HEK293 (cell line): Measurements from ENCODE around the gene C4orf54.

Experiments used
- CTCF ChIA-PET: fragments of 350-600 bp; formaldehyde crosslinking; extraction: SDS; loops from one replicate; lab custom pipeline; 2021; ENCODE audit warnings: antibody characterized with exemption; lab: Yijun Ruan, JAX
- POLR2A ChIA-PET: fragments of 300-600 bp; formaldehyde crosslinking; extraction: SDS; loops from one replicate; lab custom pipeline; 2020; ENCODE audit warnings: antibody characterized with exemption, inconsistent platforms; lab: Yijun Ruan, JAX
- H3K27ac ChIP-seq: fragments of 200-500 bp; sonication (Bioruptor generic); 2 replicates; pipeline ENCODE4 v1.5.1; 2014; ENCODE audit warnings: low read depth, low read length, control low read depth, inconsistent platforms; ENCODE audit errors: extremely low read depth
- H3K36me3 ChIP-seq, 2 experiments: fragments of 200-500 bp in 1 of 2; sonication (Bioruptor generic) in 1 of 2; 1 replicate in 1 of 2; 2 replicates in 1 of 2; pipeline ENCODE4 v1.5.1; 2014 to 2017; ENCODE audit warnings: inconsistent platforms in 2 of 2, low read length in 2 of 2; ENCODE audit not compliant: control insufficient read depth in 2 of 2, insufficient read depth in 1 of 2
- H3K4me1 ChIP-seq: fragments of 200-500 bp; sonication (Bioruptor generic); 2 replicates; pipeline ENCODE4 v1.5.1; 2014; ENCODE audit warnings: mild to moderate bottlenecking, low read length, inconsistent platforms; ENCODE audit not compliant: control insufficient read depth, insufficient read depth
- H3K4me3 ChIP-seq: 2 replicates; pipeline ENCODE4 v1.5.1; 2011; ENCODE audit warnings: low read depth, mild to moderate bottlenecking, control low read depth, low read length, moderate library complexity
- H3K9me3 ChIP-seq: fragments of 200-500 bp; sonication (Bioruptor generic); 2 replicates; pipeline ENCODE4 v1.5.1; 2014; ENCODE audit warnings: low read depth, low read length, inconsistent platforms; ENCODE audit not compliant: control insufficient read depth, insufficient read depth
- YY1 ChIP-seq: fragments of 450-650 bp; formaldehyde crosslinking; IDR thresholded peaks from 2 replicates; pipeline ENCODE4 v1.5.1; 2018; ENCODE audit warnings: missing biosample characterization, missing genetic modification characterization
- ZNF112 ChIP-seq: fragments of 450-650 bp; formaldehyde crosslinking; IDR thresholded peaks from 2 replicates; pipeline ENCODE4 v1.5.0; 2017; ENCODE audit warnings: missing biosample characterization, missing genetic modification characterization
- ZNF239 ChIP-seq: fragments of 450-650 bp; formaldehyde crosslinking; IDR thresholded peaks from 2 replicates; pipeline ENCODE4 v1.5.1; 2016; ENCODE audit warnings: missing biosample characterization, missing genetic modification characterization
- ZNF280C ChIP-seq: fragments of 450-650 bp; formaldehyde crosslinking; IDR thresholded peaks from 2 replicates; pipeline ENCODE4 v1.5.1; 2016; ENCODE audit warnings: missing biosample characterization, missing genetic modification characterization
- ZNF394 ChIP-seq: fragments of 450-650 bp; formaldehyde crosslinking; IDR thresholded peaks from 2 replicates; pipeline ENCODE4 v1.5.1; 2016; ENCODE audit warnings: missing biosample characterization, missing genetic modification characterization, mild to moderate bottlenecking, moderate library complexity, borderline replicate concordance
- ZNF473 ChIP-seq: fragments of 450-650 bp; formaldehyde crosslinking; IDR thresholded peaks from 2 replicates; pipeline ENCODE4 v1.5.1; 2017; ENCODE audit warnings: missing biosample characterization, missing genetic modification characterization
- ZNF488 ChIP-seq: fragments of 450-650 bp; formaldehyde crosslinking; IDR thresholded peaks from 2 replicates; pipeline ENCODE4 v1.5.1; 2016; ENCODE audit warnings: missing biosample characterization, missing genetic modification characterization
- ZNF518A ChIP-seq: fragments of 450-650 bp; formaldehyde crosslinking; conservative IDR thresholded peaks from 2 replicates; pipeline ENCODE4 v1.5.1; 2016; ENCODE audit warnings: low read depth, missing biosample characterization, missing genetic modification characterization
- ZNF626 ChIP-seq: fragments of 450-650 bp; sonication (Bioruptor Pico); formaldehyde crosslinking; IDR thresholded peaks from 2 replicates; pipeline ENCODE4 v1.5.1; 2018; ENCODE audit warnings: missing biosample characterization, missing genetic modification characterization, inconsistent platforms
- ZNF658 ChIP-seq: fragments of 450-650 bp; formaldehyde crosslinking; IDR thresholded peaks from 2 replicates; pipeline ENCODE4; 2016; ENCODE audit warnings: missing biosample characterization, missing genetic modification characterization
- TF ChIP-seq, protein P1 (sequence below): fragments of 450-650 bp; formaldehyde crosslinking; IDR thresholded peaks from 2 replicates; pipeline ENCODE4 v1.5.1; 2017; ENCODE audit warnings: missing biosample characterization, missing genetic modification characterization
- TF ChIP-seq, protein P2 (sequence below): fragments of 450-650 bp; formaldehyde crosslinking; IDR thresholded peaks from 2 replicates; pipeline ENCODE4 v1.5.1; 2016; ENCODE audit warnings: missing biosample characterization, missing genetic modification characterization, low read depth

The C4orf54 gene

GRCh38 chr4:99661907-99662306 is 4.3 kb upstream of the C4orf54 start:
- Histone ChIP-seq H3K4me1 (no peaks in the 10 kb centered on the region), H3K4me3 (no peak overlapping the region), H3K27ac (no peak overlapping the region), H3K36me3 (no peaks in the 10 kb centered on the region), H3K9me3 (no peaks in the 10 kb centered on the region)
- TF ChIP-seq ZNF518A (tag by site-specific recombination) = no peak
- TF ChIP-seq, protein P1, sequence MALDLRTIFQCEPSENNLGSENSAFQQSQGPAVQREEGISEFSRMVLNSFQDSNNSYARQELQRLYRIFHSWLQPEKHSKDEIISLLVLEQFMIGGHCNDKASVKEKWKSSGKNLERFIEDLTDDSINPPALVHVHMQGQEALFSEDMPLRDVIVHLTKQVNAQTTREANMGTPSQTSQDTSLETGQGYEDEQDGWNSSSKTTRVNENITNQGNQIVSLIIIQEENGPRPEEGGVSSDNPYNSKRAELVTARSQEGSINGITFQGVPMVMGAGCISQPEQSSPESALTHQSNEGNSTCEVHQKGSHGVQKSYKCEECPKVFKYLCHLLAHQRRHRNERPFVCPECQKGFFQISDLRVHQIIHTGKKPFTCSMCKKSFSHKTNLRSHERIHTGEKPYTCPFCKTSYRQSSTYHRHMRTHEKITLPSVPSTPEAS (tag by site-specific recombination) = no peak
- no peak for TF ChIP-seq ZNF112 (tag by site-specific recombination)
- TF ChIP-seq ZNF658 (tag by site-specific recombination) = no peak
- no peak for TF ChIP-seq ZNF394
- TF ChIP-seq ZNF239 (tag by site-specific recombination) = no peak
- TF ChIP-seq ZNF626 (tag by site-specific recombination) = no peak
- no peak for TF ChIP-seq YY1 (tag by site-specific recombination)
- TF ChIP-seq ZNF280C (tag by site-specific recombination) = no peak
- no peak for TF ChIP-seq ZNF488 (tag by site-specific recombination)
- CTCF ChIA-PET = no interaction called here
- POLR2A ChIA-PET = no interaction called here

DNA sequence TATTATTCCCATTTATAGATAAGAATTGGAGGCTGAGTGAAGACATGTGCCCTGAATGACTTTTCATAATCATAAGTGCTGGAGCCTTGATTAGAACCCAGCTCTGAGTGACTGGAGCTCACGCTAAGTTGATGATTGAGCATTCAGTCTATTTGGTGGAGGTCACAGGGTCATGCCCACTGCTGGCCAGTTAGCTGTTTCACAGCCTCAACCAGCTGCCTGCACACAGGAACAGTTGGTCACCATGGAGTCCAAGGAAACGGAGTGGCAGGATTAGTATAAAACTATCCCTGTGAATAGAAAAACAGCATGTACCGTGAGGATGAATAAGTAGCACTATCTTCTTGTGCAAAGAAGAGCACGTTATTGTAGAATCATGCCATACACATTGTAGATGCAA is 1.0 kb upstream of the C4orf54 start:
- Histone ChIP-seq H3K4me3 (no peak overlapping the region), H3K4me1 (no peaks in the 10 kb centered on the region; the same call in 1 of the 2 replicates), H3K9me3 (no peaks in the 10 kb centered on the region), H3K27ac (no peak overlapping the region), H3K36me3 (no peaks in the 10 kb centered on the region)
- TF ChIP-seq, protein P2, sequence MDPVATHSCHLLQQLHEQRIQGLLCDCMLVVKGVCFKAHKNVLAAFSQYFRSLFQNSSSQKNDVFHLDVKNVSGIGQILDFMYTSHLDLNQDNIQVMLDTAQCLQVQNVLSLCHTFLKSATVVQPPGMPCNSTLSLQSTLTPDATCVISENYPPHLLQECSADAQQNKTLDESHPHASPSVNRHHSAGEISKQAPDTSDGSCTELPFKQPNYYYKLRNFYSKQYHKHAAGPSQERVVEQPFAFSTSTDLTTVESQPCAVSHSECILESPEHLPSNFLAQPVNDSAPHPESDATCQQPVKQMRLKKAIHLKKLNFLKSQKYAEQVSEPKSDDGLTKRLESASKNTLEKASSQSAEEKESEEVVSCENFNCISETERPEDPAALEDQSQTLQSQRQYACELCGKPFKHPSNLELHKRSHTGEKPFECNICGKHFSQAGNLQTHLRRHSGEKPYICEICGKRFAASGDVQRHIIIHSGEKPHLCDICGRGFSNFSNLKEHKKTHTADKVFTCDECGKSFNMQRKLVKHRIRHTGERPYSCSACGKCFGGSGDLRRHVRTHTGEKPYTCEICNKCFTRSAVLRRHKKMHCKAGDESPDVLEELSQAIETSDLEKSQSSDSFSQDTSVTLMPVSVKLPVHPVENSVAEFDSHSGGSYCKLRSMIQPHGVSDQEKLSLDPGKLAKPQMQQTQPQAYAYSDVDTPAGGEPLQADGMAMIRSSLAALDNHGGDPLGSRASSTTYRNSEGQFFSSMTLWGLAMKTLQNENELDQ (tag by site-specific recombination) = no peak
- TF ChIP-seq ZNF473 (tag by site-specific recombination) = no peak
- ChIA-PET CTCF (no interaction called here), POLR2A (no interaction called here)
